Measurements from ENCODE around the gene SMPDL3A.

Gene SMPDL3A

GRCh38 chr6:122749451-122750050, 39.5 kb upstream of the SMPDL3A start:
- TF ChIP-seq, protein P1, sequence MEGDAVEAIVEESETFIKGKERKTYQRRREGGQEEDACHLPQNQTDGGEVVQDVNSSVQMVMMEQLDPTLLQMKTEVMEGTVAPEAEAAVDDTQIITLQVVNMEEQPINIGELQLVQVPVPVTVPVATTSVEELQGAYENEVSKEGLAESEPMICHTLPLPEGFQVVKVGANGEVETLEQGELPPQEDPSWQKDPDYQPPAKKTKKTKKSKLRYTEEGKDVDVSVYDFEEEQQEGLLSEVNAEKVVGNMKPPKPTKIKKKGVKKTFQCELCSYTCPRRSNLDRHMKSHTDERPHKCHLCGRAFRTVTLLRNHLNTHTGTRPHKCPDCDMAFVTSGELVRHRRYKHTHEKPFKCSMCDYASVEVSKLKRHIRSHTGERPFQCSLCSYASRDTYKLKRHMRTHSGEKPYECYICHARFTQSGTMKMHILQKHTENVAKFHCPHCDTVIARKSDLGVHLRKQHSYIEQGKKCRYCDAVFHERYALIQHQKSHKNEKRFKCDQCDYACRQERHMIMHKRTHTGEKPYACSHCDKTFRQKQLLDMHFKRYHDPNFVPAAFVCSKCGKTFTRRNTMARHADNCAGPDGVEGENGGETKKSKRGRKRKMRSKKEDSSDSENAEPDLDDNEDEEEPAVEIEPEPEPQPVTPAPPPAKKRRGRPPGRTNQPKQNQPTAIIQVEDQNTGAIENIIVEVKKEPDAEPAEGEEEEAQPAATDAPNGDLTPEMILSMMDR (IDR thresholded peaks at IDR 0.05; ENCODE audit: insufficient read depth, low read depth, low read length, missing control alignments): no peak
- no peak overlapping the region for H3K4me3 ChIP-seq (ENCODE audit: low read length)
- DNase-seq (ENCODE audit: low read depth): no peak

DNA sequence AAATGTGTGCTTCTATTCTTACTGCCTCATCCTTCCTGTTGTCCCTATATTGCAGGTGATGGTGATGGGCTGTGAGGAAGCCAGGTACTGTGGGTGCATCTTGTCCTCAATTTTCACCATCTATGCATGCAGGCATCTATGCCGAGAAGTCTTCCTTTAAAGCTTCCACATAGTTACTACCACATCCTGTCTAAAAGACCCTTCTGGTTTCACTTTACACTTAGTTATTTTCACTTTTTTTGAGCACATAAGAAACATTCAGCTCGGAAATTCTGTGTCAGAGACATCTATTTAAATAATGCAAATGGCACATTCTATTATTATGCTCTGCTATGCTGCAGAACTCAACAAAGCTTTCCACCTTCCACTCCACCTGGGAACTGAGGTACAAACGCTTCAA, 37.7 kb upstream of the SMPDL3A start:
- DNase-seq (ENCODE audit: low read depth): no peak
- H3K4me3 ChIP-seq (ENCODE audit: low read length): no peak overlapping the region
- TF ChIP-seq, protein P1 (IDR thresholded peaks at IDR 0.05; ENCODE audit: insufficient read depth, low read depth, low read length, missing control alignments): no peak

GRCh38 chr6:122752459-122752858, 36.6 kb upstream of the SMPDL3A start:
- TF ChIP-seq, protein P1 (IDR thresholded peaks at IDR 0.05; ENCODE audit: insufficient read depth, low read depth, low read length, missing control alignments): no peak
- no peak for DNase-seq (ENCODE audit: low read depth)

DNA sequence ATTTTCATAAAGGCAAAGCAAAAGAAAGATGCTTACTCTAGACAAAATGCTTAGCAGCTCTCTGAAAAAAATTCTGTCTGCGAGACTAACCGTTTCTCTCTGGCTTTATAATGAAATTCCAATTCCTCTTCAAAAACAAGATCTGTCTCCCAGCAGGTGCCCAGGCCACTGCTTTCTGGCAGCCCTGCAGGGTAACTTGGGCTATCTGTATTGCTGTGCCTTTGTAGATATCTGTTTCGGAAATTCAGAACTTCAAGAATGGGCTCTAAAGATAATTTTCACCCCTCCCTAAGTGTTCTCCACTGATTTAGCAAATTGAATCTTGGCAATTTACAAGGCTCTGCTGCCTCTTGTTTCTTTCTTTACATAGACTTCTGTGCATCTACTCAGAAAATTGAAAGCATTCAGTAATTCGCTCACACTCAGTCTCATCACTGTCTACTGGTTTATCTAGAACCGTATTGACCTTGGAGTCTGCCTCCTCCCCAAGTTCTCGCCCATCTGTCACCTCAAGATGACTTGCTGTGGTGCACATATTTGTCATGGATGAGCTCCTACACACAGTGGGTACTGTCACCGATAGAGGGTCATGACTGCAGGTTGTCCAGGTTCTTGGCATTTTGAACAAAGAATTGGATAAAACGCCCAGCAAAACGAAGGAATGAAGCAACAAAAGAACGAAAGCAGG, 35.9 kb upstream of the SMPDL3A start:
- H3K4me3 ChIP-seq (ENCODE audit: low read length): no peak overlapping the region
- TF ChIP-seq, protein P1 (IDR thresholded peaks at IDR 0.05; ENCODE audit: insufficient read depth, low read depth, low read length, missing control alignments): no peak
- DNase-seq (ENCODE audit: low read depth): no peak

More at GRCh38 chr6:122752459-122752858, 36.6 kb upstream of the SMPDL3A start:
- no peak overlapping the region for H3K4me3 ChIP-seq (ENCODE audit: low read length)

- TF ChIP-seq, protein P1 (IDR thresholded peaks at IDR 0.05; ENCODE audit: insufficient read depth, low read depth, low read length, missing control alignments): no peak
Measured at GRCh38 chr6:122753688-122754056, 35.4 kb upstream of the SMPDL3A start.

GRCh38 chr6:122754191-122754731, 34.8 kb upstream of the SMPDL3A start:
- no peak overlapping the region for H3K4me3 ChIP-seq (ENCODE audit: low read length)
- TF ChIP-seq, protein P1 (IDR thresholded peaks at IDR 0.05; ENCODE audit: insufficient read depth, low read depth, low read length, missing control alignments): no peak
- DNase-seq (ENCODE audit: low read depth): no peak

More at GRCh38 chr6:122753688-122754056, 35.4 kb upstream of the SMPDL3A start:
- no peak overlapping the region for H3K4me3 ChIP-seq (ENCODE audit: low read length)
- DNase-seq (ENCODE audit: low read depth): no peak

All from epithelial cell of esophagus (primary cell).